Ascending aorta (tissue), 2 donors: ENCODE results near the gene TTC39A. TPM values are rescaled to one million over a fixed set of nuclear protein-coding genes. Genes with fewer than 3 reads are reported as not detected.

Experiments used
- DNase-seq, 2 donors: peaks; one replicate each; pipeline ENCODE4 v3.0.0-alpha.2; 2019; ENCODE audit warnings: low spot score in 2 of 2
- H3K27ac ChIP-seq, 2 donors: fragments of 200-600 bp; sonication (generic); one replicate each; pipeline ENCODE4 v1.5.1; 2016 to 2017; ENCODE audit warnings: mild to moderate bottlenecking in 1 of 2
- H3K27me3 ChIP-seq: fragments of 200-600 bp; sonication (generic); one replicate; pipeline ENCODE4 v1.5.1; 2017
- H3K36me3 ChIP-seq, 2 donors: fragments of 200-600 bp; sonication (generic); one replicate each; pipeline ENCODE4 v1.5.1; 2016
- H3K4me1 ChIP-seq, 2 donors: fragments of 200-600 bp; sonication (generic); one replicate each; pipeline ENCODE4 v1.5.1; 2016 to 2017; ENCODE audit warnings: mild to moderate bottlenecking in 1 of 2
- H3K4me3 ChIP-seq, 2 donors: fragments of 200-600 bp; sonication (generic); one replicate each; pipeline ENCODE4 v1.5.1; 2016 to 2017; ENCODE audit warnings: mild to moderate bottlenecking in 1 of 2
- H3K9me3 ChIP-seq, 2 donors: fragments of 200-600 bp; sonication (generic); one replicate each; pipeline ENCODE4 v1.5.1; 2016
- CTCF ChIP-seq, 3 experiments: fragments of 200-600 bp in 2 of 3; fragments of 450-650 bp in 1 of 3; sonication (generic) in 2 of 3; IDR thresholded peaks; one replicate each; pipeline ENCODE4 v1.5.1; 2016 to 2019; ENCODE audit warnings: antibody characterized with exemption in 3 of 3, mild to moderate bottlenecking in 1 of 3, moderate library complexity in 1 of 3
- intact Hi-C: fragments of 100-400 bp; cut with DNase I; formaldehyde crosslinking; loops from one replicate; pipeline ENCODE4 v1.15.1; 2023
- total RNA-seq: library from RNA; depleted of rRNA; stranded (reverse); fragments of >200 nt; gene quantifications from one replicate; pipeline ENCODE4 v1.1.0, GENCODE V29; 2016

Gene TTC39A
- total RNA-seq, 1 donor from 2014 or later, result not detected

- no peak for TF ChIP-seq CTCF (IDR thresholded peaks at IDR 0.05)
- no peak for DNase-seq
- no peaks in the 10 kb centered on the region for H3K27me3 ChIP-seq
- H3K4me3 ChIP-seq, result no peak overlapping the region
- intact Hi-C loops, result loop anchor here (2.0 to 10.0 kb wide), 4 partner anchors 59 to 519 kb away; partner anchors contain the start of genes FAF1 and RNF11
- peaks cover 0 to 5% of the 10 kb centered on the region in 2 donors for H3K4me1 ChIP-seq
- H3K36me3 ChIP-seq, result no peaks in the 10 kb centered on the region
- H3K9me3 ChIP-seq, result no peaks in the 10 kb centered on the region
- H3K27ac ChIP-seq, result peak overlapping the region in 1 of 2 donors; percentile 14
These were observed 34.4 kb downstream of the TTC39A start for GRCh38 chr1:51295926-51296325.

- no peak for TF ChIP-seq CTCF (IDR thresholded peaks at IDR 0.05)
- intact Hi-C loops, result loop anchor here (10.0 kb wide), 1 partner anchor 330 kb away; the partner anchor contains the start of gene FAF1
- no peaks in the 10 kb centered on the region for H3K9me3 ChIP-seq
- no peak overlapping the region for H3K27ac ChIP-seq
- H3K36me3 ChIP-seq, result no peaks in the 10 kb centered on the region
- no peak overlapping the region for H3K4me3 ChIP-seq
- H3K4me1 ChIP-seq, result peaks cover 0 to 5% of the 10 kb centered on the region in 2 donors
- H3K27me3 ChIP-seq, result no peaks in the 10 kb centered on the region
- DNase-seq, result peak in 1 of 2 donors; percentile 58
These were observed 35.7 kb downstream of the TTC39A start for GRCh38 chr1:51294566-51295184.

GRCh38 chr1:51293898-51294515 is 36.4 kb downstream of the TTC39A start:
- no peaks in the 10 kb centered on the region for H3K9me3 ChIP-seq
- H3K36me3 ChIP-seq, result no peaks in the 10 kb centered on the region
- H3K27me3 ChIP-seq, result no peaks in the 10 kb centered on the region
- H3K4me1 ChIP-seq, result peaks cover 0 to 5% of the 10 kb centered on the region in 2 donors
- TF ChIP-seq CTCF (IDR thresholded peaks at IDR 0.05), result no peak
- H3K27ac ChIP-seq, result no peak overlapping the region
- intact Hi-C loops, result loop anchor here (10.0 kb wide), 1 partner anchor 329 kb away; the partner anchor contains the start of gene FAF1
- no peak overlapping the region for H3K4me3 ChIP-seq
- no peak for DNase-seq

- Histone ChIP-seq H3K4me3 (no peak overlapping the region), H3K9me3 (no peaks in the 10 kb centered on the region), H3K36me3 (no peaks in the 10 kb centered on the region), H3K27ac (no peak overlapping the region), H3K4me1 (no peaks in the 10 kb centered on the region), H3K27me3 (no peaks in the 10 kb centered on the region)
- intact Hi-C loops, result loop anchor here (10.0 kb wide), 1 partner anchor 326 kb away; the partner anchor contains the start of gene FAF1
- no peak for TF ChIP-seq CTCF (IDR thresholded peaks at IDR 0.05)
- DNase-seq, result peak in 1 of 2 donors; percentile 50
These were observed 39.9 kb downstream of the TTC39A start for GRCh38 chr1:51290489-51290847.

- DNase-seq, result peak in 1 of 2 donors; percentile 54
- H3K27ac ChIP-seq, result no peak overlapping the region
- no peaks in the 10 kb centered on the region for H3K36me3 ChIP-seq
- intact Hi-C loops, result loop anchor here (10.0 kb wide), 1 partner anchor 325 kb away; the partner anchor contains the start of gene FAF1
- no peak for TF ChIP-seq CTCF (IDR thresholded peaks at IDR 0.05)
- H3K4me1 ChIP-seq, result peaks cover 0 to under 1% of the 10 kb centered on the region in 2 donors
- no peaks in the 10 kb centered on the region for H3K27me3 ChIP-seq
- no peaks in the 10 kb centered on the region for H3K9me3 ChIP-seq
- H3K4me3 ChIP-seq, result no peak overlapping the region
These were observed 40.5 kb downstream of the TTC39A start for GRCh38 chr1:51289676-51290488.
